SK-N-SH (cell line): ENCODE measurements around the gene POGZ.

ENCODE experiments used
- CHD2 ChIP-seq: fragments of 150-350 bp; IDR thresholded peaks from 2 replicates; pipeline ENCODE4 v1.6.1; 2018; ENCODE audit warnings: low read length; ENCODE audit not compliant: partially characterized antibody
- GABPA ChIP-seq: IDR thresholded peaks from 2 replicates; pipeline ENCODE4 v1.4.0; 2012; ENCODE audit warnings: low read depth, mild to moderate bottlenecking
- POLR2AphosphoS5 ChIP-seq: IDR thresholded peaks from 2 replicates; pipeline ENCODE4 v1.6.1; 2012; ENCODE audit warnings: low read depth, low read length
- RAD21 ChIP-seq: IDR thresholded peaks from 2 replicates; pipeline ENCODE4 v1.6.1; 2012; ENCODE audit warnings: mild to moderate bottlenecking, low read length
- SIN3A ChIP-seq: IDR thresholded peaks from 2 replicates; pipeline ENCODE4 v1.6.1; 2012; ENCODE audit warnings: low read depth, mild to moderate bottlenecking, low read length, moderate library complexity, borderline replicate concordance
- SMC3 ChIP-seq: IDR thresholded peaks from 2 replicates; pipeline ENCODE4 v1.6.1; 2012; ENCODE audit warnings: low read depth, low read length, improper control_type of control experiment
- TCF12 ChIP-seq: IDR thresholded peaks from 2 replicates; pipeline ENCODE4 v1.4.0; 2012
- YY1 ChIP-seq: IDR thresholded peaks from 2 replicates; pipeline ENCODE4 v1.4.0; 2012; ENCODE audit warnings: low read depth, mild to moderate bottlenecking
- TF ChIP-seq, protein P1 (sequence below): fragments of 200-600 bp; sonication (generic); IDR thresholded peaks from 2 replicates; pipeline ENCODE4 v1.6.1; 2017; ENCODE audit warnings: antibody characterized with exemption, mild to moderate bottlenecking, moderate library complexity
- TF ChIP-seq, protein P2 (sequence below): fragments of 150-350 bp; IDR thresholded peaks from 2 replicates; pipeline ENCODE4 v1.6.1; 2017; ENCODE audit warnings: antibody characterized with exemption, low read length, low read depth, borderline replicate concordance
- TF ChIP-seq, protein P3 (sequence below): IDR thresholded peaks from 2 replicates; pipeline ENCODE4 v1.4.0; 2012; ENCODE audit warnings: low read depth

DNA sequence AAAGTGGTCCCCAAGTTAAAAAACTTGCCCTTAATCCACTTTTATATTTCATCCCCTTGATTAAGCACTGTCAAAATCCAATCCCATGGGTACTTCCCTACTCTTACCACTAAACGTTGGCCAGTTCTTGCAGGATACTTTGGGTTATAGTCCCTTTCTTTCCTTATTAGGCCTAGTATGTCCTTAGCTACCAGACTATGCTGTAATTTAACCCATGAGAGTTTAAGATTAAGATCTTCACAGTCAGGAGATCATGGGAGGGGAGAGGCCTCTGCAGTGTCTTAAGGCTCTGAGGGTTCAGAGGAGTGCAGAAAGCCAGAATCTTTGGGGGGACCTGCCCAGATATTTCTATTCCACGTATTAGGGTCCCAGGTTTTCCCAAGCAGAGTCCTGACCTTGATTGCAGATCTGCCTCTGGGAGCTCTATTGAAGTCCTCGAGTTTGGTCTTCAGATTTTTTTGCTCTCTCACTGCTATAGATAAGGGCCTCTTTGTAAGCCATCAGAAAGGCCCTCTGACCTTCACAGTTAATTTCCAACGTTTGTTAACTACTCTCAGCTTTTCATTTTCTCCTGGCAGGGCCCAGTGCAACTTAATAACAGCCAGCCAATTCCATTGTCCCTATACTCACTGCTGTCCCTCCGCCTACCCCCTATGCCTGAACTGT is 42.9 kb upstream of the POGZ start:
- TF ChIP-seq, protein P1, sequence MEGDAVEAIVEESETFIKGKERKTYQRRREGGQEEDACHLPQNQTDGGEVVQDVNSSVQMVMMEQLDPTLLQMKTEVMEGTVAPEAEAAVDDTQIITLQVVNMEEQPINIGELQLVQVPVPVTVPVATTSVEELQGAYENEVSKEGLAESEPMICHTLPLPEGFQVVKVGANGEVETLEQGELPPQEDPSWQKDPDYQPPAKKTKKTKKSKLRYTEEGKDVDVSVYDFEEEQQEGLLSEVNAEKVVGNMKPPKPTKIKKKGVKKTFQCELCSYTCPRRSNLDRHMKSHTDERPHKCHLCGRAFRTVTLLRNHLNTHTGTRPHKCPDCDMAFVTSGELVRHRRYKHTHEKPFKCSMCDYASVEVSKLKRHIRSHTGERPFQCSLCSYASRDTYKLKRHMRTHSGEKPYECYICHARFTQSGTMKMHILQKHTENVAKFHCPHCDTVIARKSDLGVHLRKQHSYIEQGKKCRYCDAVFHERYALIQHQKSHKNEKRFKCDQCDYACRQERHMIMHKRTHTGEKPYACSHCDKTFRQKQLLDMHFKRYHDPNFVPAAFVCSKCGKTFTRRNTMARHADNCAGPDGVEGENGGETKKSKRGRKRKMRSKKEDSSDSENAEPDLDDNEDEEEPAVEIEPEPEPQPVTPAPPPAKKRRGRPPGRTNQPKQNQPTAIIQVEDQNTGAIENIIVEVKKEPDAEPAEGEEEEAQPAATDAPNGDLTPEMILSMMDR, result no peak
- no peak for TF ChIP-seq POLR2AphosphoS5
- no peak for TF ChIP-seq CHD2
- TF ChIP-seq RAD21, result no peak
- no peak for TF ChIP-seq YY1
- TF ChIP-seq, protein P2, sequence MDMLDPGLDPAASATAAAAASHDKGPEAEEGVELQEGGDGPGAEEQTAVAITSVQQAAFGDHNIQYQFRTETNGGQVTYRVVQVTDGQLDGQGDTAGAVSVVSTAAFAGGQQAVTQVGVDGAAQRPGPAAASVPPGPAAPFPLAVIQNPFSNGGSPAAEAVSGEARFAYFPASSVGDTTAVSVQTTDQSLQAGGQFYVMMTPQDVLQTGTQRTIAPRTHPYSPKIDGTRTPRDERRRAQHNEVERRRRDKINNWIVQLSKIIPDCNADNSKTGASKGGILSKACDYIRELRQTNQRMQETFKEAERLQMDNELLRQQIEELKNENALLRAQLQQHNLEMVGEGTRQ, result no peak
- TF ChIP-seq GABPA, result no peak
- TF ChIP-seq, protein P3, sequence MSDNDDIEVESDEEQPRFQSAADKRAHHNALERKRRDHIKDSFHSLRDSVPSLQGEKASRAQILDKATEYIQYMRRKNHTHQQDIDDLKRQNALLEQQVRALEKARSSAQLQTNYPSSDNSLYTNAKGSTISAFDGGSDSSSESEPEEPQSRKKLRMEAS, result no peak
- TF ChIP-seq TCF12, result no peak
- TF ChIP-seq SMC3, result no peak
- TF ChIP-seq SIN3A, result no peak
